ENCODE results near the gene KLHL34. TPM values are rescaled to one million over a fixed set of nuclear protein-coding genes. Genes with fewer than 3 reads are reported as not detected.

The KLHL34 gene
- total RNA-seq, 1 experiment from 2014 or later = not detected

DNA sequence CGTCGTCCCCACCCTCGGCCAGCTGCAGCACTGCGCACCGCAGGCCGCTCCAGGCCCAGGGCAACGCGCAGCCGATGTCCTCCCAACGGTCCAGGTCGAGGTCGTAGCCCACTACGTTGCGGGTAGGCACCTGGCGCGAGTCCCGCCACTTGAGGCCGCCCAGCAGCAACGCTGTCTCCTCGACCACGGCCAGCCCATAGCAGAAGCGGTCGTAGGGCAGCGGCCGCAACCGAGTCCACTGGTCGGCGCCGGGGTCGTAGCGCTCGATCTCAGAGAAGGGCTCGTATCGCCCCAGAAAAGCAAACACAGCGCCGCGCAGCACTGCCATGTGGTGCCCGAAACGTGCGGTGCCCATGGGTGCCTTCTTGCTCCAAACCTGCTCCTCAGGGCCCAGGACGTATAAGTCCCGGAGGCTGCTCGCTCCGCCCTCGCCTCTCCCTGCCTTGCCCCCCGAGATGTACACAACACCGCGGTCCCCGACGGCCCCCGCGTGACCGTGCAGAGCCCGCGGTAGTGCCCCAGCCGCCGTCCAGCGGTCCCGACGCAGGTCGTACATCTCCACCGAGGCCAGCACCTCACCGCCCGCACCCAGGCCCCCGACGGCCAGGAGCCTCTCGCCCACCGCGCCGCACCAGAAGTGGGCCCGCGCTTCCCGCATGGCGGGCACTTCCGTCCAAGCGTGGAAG lies 2.1 kb downstream of the KLHL34 start:
- Histone ChIP-seq H3K79me2 (ENCODE audit: low read depth) (no peaks in the 10 kb centered on the region), H3K36me3 (ENCODE audit: low read depth) (no peaks in the 10 kb centered on the region), H3K4me2 (no peak overlapping the region), H3F3A (ENCODE audit: insufficient read depth, low read depth) (peaks cover 5% of the 10 kb centered on the region; the same call in 1 of the 2 replicates), H3K9me3 (ENCODE audit: insufficient read depth, low read depth) (no peaks in the 10 kb centered on the region), H3K4me1 (replicated peaks; ENCODE audit: insufficient read depth) (peaks cover 11% of the 10 kb centered on the region), H2AFZ (no peak overlapping the region), H3K9me2 (ENCODE audit: insufficient read depth) (no peaks in the 10 kb centered on the region), H3K27me3 (ENCODE audit: insufficient read depth, low read depth) (no peaks in the 10 kb centered on the region), H3K4me3 (no peak overlapping the region), H3K27ac (no peak overlapping the region), H4K20me1 (ENCODE audit: insufficient read depth) (no peaks in the 10 kb centered on the region)
- ChIA-PET CTCF (no interaction called here), POLR2A (ENCODE audit: unreplicated experiment) (no interaction called here)
- BruUV-seq (replicated peaks) = no TSS peak
- intact Hi-C loops (cut with micrococcal nuclease; ENCODE audit: unreplicated experiment) = no loop called here
- TF ChIP-seq, protein P1, sequence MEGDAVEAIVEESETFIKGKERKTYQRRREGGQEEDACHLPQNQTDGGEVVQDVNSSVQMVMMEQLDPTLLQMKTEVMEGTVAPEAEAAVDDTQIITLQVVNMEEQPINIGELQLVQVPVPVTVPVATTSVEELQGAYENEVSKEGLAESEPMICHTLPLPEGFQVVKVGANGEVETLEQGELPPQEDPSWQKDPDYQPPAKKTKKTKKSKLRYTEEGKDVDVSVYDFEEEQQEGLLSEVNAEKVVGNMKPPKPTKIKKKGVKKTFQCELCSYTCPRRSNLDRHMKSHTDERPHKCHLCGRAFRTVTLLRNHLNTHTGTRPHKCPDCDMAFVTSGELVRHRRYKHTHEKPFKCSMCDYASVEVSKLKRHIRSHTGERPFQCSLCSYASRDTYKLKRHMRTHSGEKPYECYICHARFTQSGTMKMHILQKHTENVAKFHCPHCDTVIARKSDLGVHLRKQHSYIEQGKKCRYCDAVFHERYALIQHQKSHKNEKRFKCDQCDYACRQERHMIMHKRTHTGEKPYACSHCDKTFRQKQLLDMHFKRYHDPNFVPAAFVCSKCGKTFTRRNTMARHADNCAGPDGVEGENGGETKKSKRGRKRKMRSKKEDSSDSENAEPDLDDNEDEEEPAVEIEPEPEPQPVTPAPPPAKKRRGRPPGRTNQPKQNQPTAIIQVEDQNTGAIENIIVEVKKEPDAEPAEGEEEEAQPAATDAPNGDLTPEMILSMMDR (conservative IDR thresholded peaks at IDR 0.05) = no peak
- TF ChIP-seq EZH2 (IDR thresholded peaks at IDR 0.05; ENCODE audit: low read depth) = no peak
- no peak for DNase-seq

DNA sequence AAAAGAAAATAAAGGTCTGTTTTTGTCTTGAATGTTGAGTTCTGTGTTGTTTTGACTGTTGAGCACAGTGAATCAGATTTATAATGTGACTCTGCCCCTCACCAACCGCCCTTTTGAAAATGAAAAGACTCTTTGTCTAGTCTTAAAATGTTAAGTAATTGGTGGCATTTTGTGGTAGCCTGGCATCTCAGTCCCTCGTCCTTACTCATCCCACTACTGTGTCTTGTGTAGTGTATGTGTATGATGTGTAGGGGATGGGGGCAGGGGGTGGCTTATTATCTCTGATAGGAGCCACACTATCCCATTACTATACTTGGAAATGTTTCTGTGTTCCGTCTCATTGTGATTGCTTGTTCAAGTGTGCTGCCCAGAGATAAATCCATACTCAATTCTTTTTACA lies 12.2 kb downstream of the KLHL34 start:
- ChIA-PET CTCF (no interaction called here), POLR2A (ENCODE audit: unreplicated experiment) (no interaction called here)
- no peaks in the 10 kb centered on the region for H3K27me3 ChIP-seq (ENCODE audit: insufficient read depth, low read depth)
- TF ChIP-seq, protein P1 (conservative IDR thresholded peaks at IDR 0.05) = no peak
- TF ChIP-seq EZH2 (IDR thresholded peaks at IDR 0.05; ENCODE audit: low read depth) = no peak
- H3K79me2 ChIP-seq (ENCODE audit: low read depth) = no peaks in the 10 kb centered on the region
- intact Hi-C loops (cut with micrococcal nuclease; ENCODE audit: unreplicated experiment) = no loop called here
- no peak for DNase-seq
- H3K4me2 ChIP-seq = no peak overlapping the region
- no peak overlapping the region for H2AFZ ChIP-seq
- no peaks in the 10 kb centered on the region for H3K36me3 ChIP-seq (ENCODE audit: low read depth)
- no peaks in the 10 kb centered on the region for H3K9me3 ChIP-seq (ENCODE audit: insufficient read depth, low read depth)
- no TSS peak for BruUV-seq (replicated peaks)
- H3K4me3 ChIP-seq = no peak overlapping the region
- H3K4me1 ChIP-seq (replicated peaks; ENCODE audit: insufficient read depth) = no peaks in the 10 kb centered on the region
- no peaks in the 10 kb centered on the region for H3K9me2 ChIP-seq (ENCODE audit: insufficient read depth)
- H3K27ac ChIP-seq = no peak overlapping the region
- no peaks in the 10 kb centered on the region for H3F3A ChIP-seq (ENCODE audit: insufficient read depth, low read depth)
- no peaks in the 10 kb centered on the region for H4K20me1 ChIP-seq (ENCODE audit: insufficient read depth)

DNA sequence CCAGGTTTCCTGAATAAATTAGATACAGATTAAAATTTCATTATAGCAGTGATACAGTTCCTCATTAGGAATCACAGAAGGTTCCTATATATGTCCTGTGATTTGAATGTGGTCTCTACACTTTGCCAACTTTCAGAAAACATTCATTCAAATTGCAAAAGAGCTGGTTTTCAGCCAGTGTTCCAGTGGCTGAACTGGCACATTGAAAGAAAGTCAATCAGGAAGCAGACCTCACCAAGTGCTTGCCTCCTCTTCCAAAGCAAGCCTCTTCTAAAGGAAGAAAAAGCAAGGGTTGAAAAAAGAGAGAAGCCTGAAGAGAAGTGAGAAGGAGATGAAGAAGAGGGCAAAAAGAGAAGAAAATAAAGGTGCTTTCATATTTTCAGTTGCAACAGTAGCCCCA lies 12.7 kb downstream of the KLHL34 start:
- POLR2A ChIA-PET (ENCODE audit: unreplicated experiment) = no interaction called here

More for the DNA sequence above, 12.7 kb downstream of the KLHL34 start:
- H3K4me3 ChIP-seq = no peak overlapping the region
- H3K79me2 ChIP-seq (ENCODE audit: low read depth) = no peaks in the 10 kb centered on the region
- H3K27ac ChIP-seq = no peak overlapping the region
- H3K27me3 ChIP-seq (ENCODE audit: insufficient read depth, low read depth) = no peaks in the 10 kb centered on the region
- intact Hi-C loops (cut with micrococcal nuclease; ENCODE audit: unreplicated experiment) = no loop called here
- TF ChIP-seq, protein P1 (conservative IDR thresholded peaks at IDR 0.05) = no peak
- TF ChIP-seq EZH2 (IDR thresholded peaks at IDR 0.05; ENCODE audit: low read depth) = no peak
- H3K9me2 ChIP-seq (ENCODE audit: insufficient read depth) = no peaks in the 10 kb centered on the region
- no peaks in the 10 kb centered on the region for H4K20me1 ChIP-seq (ENCODE audit: insufficient read depth)
- DNase-seq = no peak
- H3K4me1 ChIP-seq (replicated peaks; ENCODE audit: insufficient read depth) = no peaks in the 10 kb centered on the region
- no peaks in the 10 kb centered on the region for H3K36me3 ChIP-seq (ENCODE audit: low read depth)
- CTCF ChIA-PET = no interaction called here
- no peak overlapping the region for H3K4me2 ChIP-seq
- H3K9me3 ChIP-seq (ENCODE audit: insufficient read depth, low read depth) = no peaks in the 10 kb centered on the region
- no peak overlapping the region for H2AFZ ChIP-seq
- BruUV-seq (replicated peaks) = no TSS peak
- H3F3A ChIP-seq (ENCODE audit: insufficient read depth, low read depth) = no peaks in the 10 kb centered on the region

All from PC-9 (cell line).